ENCODE results near the gene DHRS7C. TPM values are rescaled to one million over a fixed set of nuclear protein-coding genes. Genes with fewer than 3 reads are reported as not detected.

DHRS7C gene
- total and polyA plus RNA-seq, 4 donors = 0.26 to 0.28 TPM; not detected in 2

- no peak for DNase-seq (ENCODE audit: low spot score)
- Histone ChIP-seq H3K9ac (ENCODE audit: low read depth in 1 of 2, low read length in 2 of 2) (no peak overlapping the region), H3K27ac (ENCODE audit: low read depth in 1 of 2, low read length in 2 of 2) (no peak overlapping the region), H3K27me3 (ENCODE audit: control insufficient read depth in 4 of 4, insufficient read depth in 4 of 4, low read length in 3 of 4) (peaks cover 0 to 8% (median 2%) of the 10 kb centered on the region in 4 donors), H3K4me1 (ENCODE audit: control insufficient read depth in 4 of 4, insufficient read depth in 4 of 4, low read length in 3 of 4) (no peaks in the 10 kb centered on the region), H3K36me3 (ENCODE audit: control insufficient read depth in 4 of 4, insufficient read depth in 3 of 4, low read depth in 1 of 4, low read length in 3 of 4) (no peaks in the 10 kb centered on the region), H3K4me3 (ENCODE audit: low read depth in 1 of 3, low read length in 3 of 3) (no peak overlapping the region), H3K9me3 (ENCODE audit: control insufficient read depth in 4 of 4, low read length in 3 of 4) (no peaks in the 10 kb centered on the region)
- 86% methylated on average over 8 of the region's 8 CpGs for WGBS
- TF ChIP-seq, protein P1, sequence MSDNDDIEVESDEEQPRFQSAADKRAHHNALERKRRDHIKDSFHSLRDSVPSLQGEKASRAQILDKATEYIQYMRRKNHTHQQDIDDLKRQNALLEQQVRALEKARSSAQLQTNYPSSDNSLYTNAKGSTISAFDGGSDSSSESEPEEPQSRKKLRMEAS (IDR thresholded peaks at IDR 0.05) = no peak
- TF ChIP-seq TAF1 (conservative IDR thresholded peaks at IDR 0.05) (no peak), EGR1 (IDR thresholded peaks at IDR 0.05; ENCODE audit: low read depth in 2 of 2) (no peak), ZBTB33 (IDR thresholded peaks at IDR 0.05) (no peak), SP1 (IDR thresholded peaks at IDR 0.05) (no peak), JUND (IDR thresholded peaks at IDR 0.05) (no peak), FOXA2 (IDR thresholded peaks at IDR 0.05) (no peak), YY1 (IDR thresholded peaks at IDR 0.05) (no peak), HNF4A (conservative IDR thresholded peaks at IDR 0.05) (no peak), RXRA (IDR thresholded peaks at IDR 0.05) (no peak), GABPA (IDR thresholded peaks at IDR 0.05 in 1 of 2, conservative IDR thresholded peaks at IDR 0.05 in 1 of 2) (no peak), RAD21 (IDR thresholded peaks at IDR 0.05) (no peak), FOXA1 (IDR thresholded peaks at IDR 0.05) (no peak), ATF3 (IDR thresholded peaks at IDR 0.05) (no peak), HNF4G (IDR thresholded peaks at IDR 0.05) (no peak), NR2F2 (IDR thresholded peaks at IDR 0.05) (no peak)
- TF ChIP-seq, protein P2, sequence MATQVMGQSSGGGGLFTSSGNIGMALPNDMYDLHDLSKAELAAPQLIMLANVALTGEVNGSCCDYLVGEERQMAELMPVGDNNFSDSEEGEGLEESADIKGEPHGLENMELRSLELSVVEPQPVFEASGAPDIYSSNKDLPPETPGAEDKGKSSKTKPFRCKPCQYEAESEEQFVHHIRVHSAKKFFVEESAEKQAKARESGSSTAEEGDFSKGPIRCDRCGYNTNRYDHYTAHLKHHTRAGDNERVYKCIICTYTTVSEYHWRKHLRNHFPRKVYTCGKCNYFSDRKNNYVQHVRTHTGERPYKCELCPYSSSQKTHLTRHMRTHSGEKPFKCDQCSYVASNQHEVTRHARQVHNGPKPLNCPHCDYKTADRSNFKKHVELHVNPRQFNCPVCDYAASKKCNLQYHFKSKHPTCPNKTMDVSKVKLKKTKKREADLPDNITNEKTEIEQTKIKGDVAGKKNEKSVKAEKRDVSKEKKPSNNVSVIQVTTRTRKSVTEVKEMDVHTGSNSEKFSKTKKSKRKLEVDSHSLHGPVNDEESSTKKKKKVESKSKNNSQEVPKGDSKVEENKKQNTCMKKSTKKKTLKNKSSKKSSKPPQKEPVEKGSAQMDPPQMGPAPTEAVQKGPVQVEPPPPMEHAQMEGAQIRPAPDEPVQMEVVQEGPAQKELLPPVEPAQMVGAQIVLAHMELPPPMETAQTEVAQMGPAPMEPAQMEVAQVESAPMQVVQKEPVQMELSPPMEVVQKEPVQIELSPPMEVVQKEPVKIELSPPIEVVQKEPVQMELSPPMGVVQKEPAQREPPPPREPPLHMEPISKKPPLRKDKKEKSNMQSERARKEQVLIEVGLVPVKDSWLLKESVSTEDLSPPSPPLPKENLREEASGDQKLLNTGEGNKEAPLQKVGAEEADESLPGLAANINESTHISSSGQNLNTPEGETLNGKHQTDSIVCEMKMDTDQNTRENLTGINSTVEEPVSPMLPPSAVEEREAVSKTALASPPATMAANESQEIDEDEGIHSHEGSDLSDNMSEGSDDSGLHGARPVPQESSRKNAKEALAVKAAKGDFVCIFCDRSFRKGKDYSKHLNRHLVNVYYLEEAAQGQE (IDR thresholded peaks at IDR 0.05) = no peak
- TF ChIP-seq, protein P3, sequence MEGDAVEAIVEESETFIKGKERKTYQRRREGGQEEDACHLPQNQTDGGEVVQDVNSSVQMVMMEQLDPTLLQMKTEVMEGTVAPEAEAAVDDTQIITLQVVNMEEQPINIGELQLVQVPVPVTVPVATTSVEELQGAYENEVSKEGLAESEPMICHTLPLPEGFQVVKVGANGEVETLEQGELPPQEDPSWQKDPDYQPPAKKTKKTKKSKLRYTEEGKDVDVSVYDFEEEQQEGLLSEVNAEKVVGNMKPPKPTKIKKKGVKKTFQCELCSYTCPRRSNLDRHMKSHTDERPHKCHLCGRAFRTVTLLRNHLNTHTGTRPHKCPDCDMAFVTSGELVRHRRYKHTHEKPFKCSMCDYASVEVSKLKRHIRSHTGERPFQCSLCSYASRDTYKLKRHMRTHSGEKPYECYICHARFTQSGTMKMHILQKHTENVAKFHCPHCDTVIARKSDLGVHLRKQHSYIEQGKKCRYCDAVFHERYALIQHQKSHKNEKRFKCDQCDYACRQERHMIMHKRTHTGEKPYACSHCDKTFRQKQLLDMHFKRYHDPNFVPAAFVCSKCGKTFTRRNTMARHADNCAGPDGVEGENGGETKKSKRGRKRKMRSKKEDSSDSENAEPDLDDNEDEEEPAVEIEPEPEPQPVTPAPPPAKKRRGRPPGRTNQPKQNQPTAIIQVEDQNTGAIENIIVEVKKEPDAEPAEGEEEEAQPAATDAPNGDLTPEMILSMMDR (IDR thresholded peaks at IDR 0.05; ENCODE audit: low read depth, low read length, missing input control) = no peak
Observed at GRCh38 chr17:9809409-9809808, 18.0 kb upstream of the DHRS7C start.
